ACHN (cell line): ENCODE data around the gene MED12L.
A peak's percentile ranks its signal among the peaks of the same experiment; 100 is the strongest.

ENCODE experiments used
- DNase-seq: peaks from one replicate; pipeline ENCODE4 v3.0.0-alpha.2; 2015
- in situ Hi-C: cut with HindIII; loops from 2 replicates; pipeline ENCODE4 v1.10.0; 2017; ENCODE audit warnings: low sequenced_read_pairs, low pct_ligation_motif_present, low pct_unique_long_range_greater_than_20kb

MED12L gene

GRCh38 chr3:151437906-151438305, 352.4 kb downstream of the MED12L start:
- no peak for DNase-seq
- in situ Hi-C loops: no loop called here

- peak; percentile 60 for DNase-seq
- in situ Hi-C loops: no loop called here
These were observed 354.2 kb downstream of the MED12L start for GRCh38 chr3:151439652-151440125.

GRCh38 chr3:151440940-151441339, 355.5 kb downstream of the MED12L start:
- no peak for DNase-seq
- in situ Hi-C loops: no loop called here

- peak; percentile 15 for DNase-seq
- in situ Hi-C loops: no loop called here
These were observed 358.1 kb downstream of the MED12L start for GRCh38 chr3:151443583-151443982.

- DNase-seq: no peak
- in situ Hi-C loops: no loop called here
These were observed 360.0 kb downstream of the MED12L start for GRCh38 chr3:151445273-151446001.

- DNase-seq: no peak
- in situ Hi-C loops: no loop called here
These were observed 360.5 kb downstream of the MED12L start for GRCh38 chr3:151446002-151446340.

GRCh38 chr3:151452368-151452767, 366.9 kb downstream of the MED12L start:
- in situ Hi-C loops: no loop called here

GRCh38 chr3:151452841-151453240, 367.4 kb downstream of the MED12L start:
- in situ Hi-C loops: no loop called here
- no peak for DNase-seq

More at GRCh38 chr3:151452368-151452767, 366.9 kb downstream of the MED12L start:
- DNase-seq: no peak

GRCh38 chr3:151456065-151456464, 370.6 kb downstream of the MED12L start:
- DNase-seq: no peak
- in situ Hi-C loops: no loop called here

GRCh38 chr3:151459358-151459757, 373.9 kb downstream of the MED12L start:
- in situ Hi-C loops: no loop called here
- no peak for DNase-seq

- in situ Hi-C loops: no loop called here
- no peak for DNase-seq
These were observed 374.8 kb downstream of the MED12L start for GRCh38 chr3:151460228-151460627.

- in situ Hi-C loops: no loop called here
- DNase-seq: no peak
These were observed 375.4 kb downstream of the MED12L start, which contains the start of gene IGSF10 for GRCh38 chr3:151460774-151461450. Gene IGSF10 (minus strand): TSS chr3:151461061. CDS start chr3:151458709, 2,352 bp downstream.

GRCh38 chr3:151462278-151462780, 376.9 kb downstream of the MED12L start:
- DNase-seq: no peak
- in situ Hi-C loops: no loop called here

GRCh38 chr3:151462991-151463390, 377.5 kb downstream of the MED12L start:
- in situ Hi-C loops: no loop called here
- DNase-seq: no peak

- in situ Hi-C loops: no loop called here
- no peak for DNase-seq
These were observed 381.6 kb downstream of the MED12L start for GRCh38 chr3:151467069-151467468.

GRCh38 chr3:151468284-151468917, 382.9 kb downstream of the MED12L start:
- DNase-seq: peak; percentile 49
- in situ Hi-C loops: no loop called here

GRCh38 chr3:151476344-151477018, 391.0 kb downstream of the MED12L start:
- DNase-seq: no peak
- in situ Hi-C loops: no loop called here

GRCh38 chr3:151477591-151478334, 392.3 kb downstream of the MED12L start:
- in situ Hi-C loops: no loop called here
- no peak for DNase-seq
